Gastroesophageal sphincter (tissue), 3 donors: ENCODE results near the gene RAD51B.

Experiments
- EP300 ChIP-seq: sonication (generic); formaldehyde crosslinking; IDR thresholded peaks from one replicate; pipeline ENCODE4 v1.6.1; 2017; ENCODE audit warnings: antibody characterized with exemption, mild to moderate bottlenecking
- POLR2A ChIP-seq, 2 donors: fragments of 450-650 bp; IDR thresholded peaks; one replicate each; pipeline ENCODE4 v1.6.1; 2017; ENCODE audit warnings: antibody characterized with exemption in 2 of 2, mild to moderate bottlenecking in 2 of 2, moderate library complexity in 1 of 2
- POLR2AphosphoS5 ChIP-seq: sonication (generic); formaldehyde crosslinking; IDR thresholded peaks from one replicate; pipeline ENCODE4 v1.6.1; 2017; ENCODE audit warnings: antibody characterized with exemption
- TF ChIP-seq, protein P1 (sequence below), 4 experiments: fragments of 200-600 bp in 2 of 4; fragments of 450-650 bp in 2 of 4; sonication (generic) in 1 of 4; IDR thresholded peaks; one replicate each; pipeline ENCODE4 v1.5.1; 2017 to 2019; ENCODE audit warnings: antibody characterized with exemption in 4 of 4, mild to moderate bottlenecking in 2 of 4, moderate library complexity in 2 of 4

DNA sequence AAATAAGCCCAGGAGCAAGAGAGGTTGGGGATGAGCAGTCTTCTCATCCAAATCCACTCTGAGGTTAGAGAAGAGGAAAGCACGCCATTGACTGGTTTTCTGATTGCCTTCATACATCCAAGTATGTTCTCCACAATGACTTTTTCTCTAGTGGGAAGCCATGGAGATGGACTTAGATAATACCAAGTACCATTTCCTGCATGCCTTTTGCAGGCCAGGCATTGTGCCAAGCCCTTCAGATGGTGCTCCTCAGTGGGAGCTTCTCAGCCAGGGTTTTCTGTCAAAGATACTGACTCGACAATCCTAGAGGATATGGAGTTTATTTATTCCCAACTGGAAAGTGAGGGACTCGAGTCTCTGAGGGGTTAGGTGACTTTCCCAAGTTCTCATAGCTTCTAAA is 755.3 kb downstream of the RAD51B start:
- TF ChIP-seq, protein P1, sequence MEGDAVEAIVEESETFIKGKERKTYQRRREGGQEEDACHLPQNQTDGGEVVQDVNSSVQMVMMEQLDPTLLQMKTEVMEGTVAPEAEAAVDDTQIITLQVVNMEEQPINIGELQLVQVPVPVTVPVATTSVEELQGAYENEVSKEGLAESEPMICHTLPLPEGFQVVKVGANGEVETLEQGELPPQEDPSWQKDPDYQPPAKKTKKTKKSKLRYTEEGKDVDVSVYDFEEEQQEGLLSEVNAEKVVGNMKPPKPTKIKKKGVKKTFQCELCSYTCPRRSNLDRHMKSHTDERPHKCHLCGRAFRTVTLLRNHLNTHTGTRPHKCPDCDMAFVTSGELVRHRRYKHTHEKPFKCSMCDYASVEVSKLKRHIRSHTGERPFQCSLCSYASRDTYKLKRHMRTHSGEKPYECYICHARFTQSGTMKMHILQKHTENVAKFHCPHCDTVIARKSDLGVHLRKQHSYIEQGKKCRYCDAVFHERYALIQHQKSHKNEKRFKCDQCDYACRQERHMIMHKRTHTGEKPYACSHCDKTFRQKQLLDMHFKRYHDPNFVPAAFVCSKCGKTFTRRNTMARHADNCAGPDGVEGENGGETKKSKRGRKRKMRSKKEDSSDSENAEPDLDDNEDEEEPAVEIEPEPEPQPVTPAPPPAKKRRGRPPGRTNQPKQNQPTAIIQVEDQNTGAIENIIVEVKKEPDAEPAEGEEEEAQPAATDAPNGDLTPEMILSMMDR (IDR thresholded peaks at IDR 0.05) = no peak
- no peak for TF ChIP-seq POLR2A (IDR thresholded peaks at IDR 0.05)
- no peak for TF ChIP-seq EP300
- TF ChIP-seq POLR2AphosphoS5 = no peak
